HG02943 (cell line): ENCODE results near the gene PGM3.
"Not testable (repeated sequence)": the region's sequence is repeated elsewhere in the genome, so short reads cannot be mapped to it uniquely, and the experiment has no call there.

Experiments
- ATAC-seq: cut with Tn5 transposase; IDR thresholded peaks from one replicate; pipeline ENCODE4 v1.9.1; 2021; ENCODE audit warnings: mild to moderate bottlenecking, low read depth, moderate library complexity; ENCODE audit not compliant: unreplicated experiment

Gene PGM3

GRCh38 chr6:83192871-83193746, at the start of gene PGM3, which contains the start of gene RWDD2A:
PGM3 (minus strand) TSS chr6:83193265; CDS start chr6:83191012, 2,253 bp downstream.
RWDD2A (plus strand) TSS chr6:83193357; CDS start chr6:83194452, 1,095 bp downstream.
- peak; percentile 97 for ATAC-seq

- no peak for ATAC-seq
Observed at GRCh38 chr6:83231146-83231545, 38.1 kb upstream of the PGM3 start.

- no peak for ATAC-seq
Observed at GRCh38 chr6:83226517-83226916, 33.5 kb upstream of the PGM3 start.

- no peak for ATAC-seq
Observed at GRCh38 chr6:83221889-83222479, 28.9 kb upstream of the PGM3 start.

- no peak for ATAC-seq
Observed at GRCh38 chr6:83221276-83221675, 28.2 kb upstream of the PGM3 start.

GRCh38 chr6:83220121-83220520, 27.1 kb upstream of the PGM3 start:
- no peak for ATAC-seq

- no peak for ATAC-seq
Observed at GRCh38 chr6:83218646-83219045, 25.6 kb upstream of the PGM3 start.

GRCh38 chr6:83216806-83217205, 23.7 kb upstream of the PGM3 start:
- no peak for ATAC-seq

- ATAC-seq: peak; percentile 99
Observed at GRCh38 chr6:83215131-83216047, 22.3 kb upstream of the PGM3 start.

GRCh38 chr6:83202031-83202430, 9.0 kb upstream of the PGM3 start:
- ATAC-seq: no peak

GRCh38 chr6:83199863-83200225, 6.8 kb upstream of the PGM3 start:
- no peak for ATAC-seq

- ATAC-seq: no peak
Observed at GRCh38 chr6:83199173-83199862, 6.3 kb upstream of the PGM3 start.

GRCh38 chr6:83198486-83199172, 5.6 kb upstream of the PGM3 start:
- no peak for ATAC-seq

- peak; percentile 39 for ATAC-seq
Observed at GRCh38 chr6:83193747-83194566, 892 bp upstream of the PGM3 start.

GRCh38 chr6:83192456-83192855, 609 bp downstream of the PGM3 start:
- ATAC-seq: no peak

GRCh38 chr6:83191974-83192373, 1.1 kb downstream of the PGM3 start:
- ATAC-seq: not testable (repeated sequence)

- no peak for ATAC-seq
Observed at GRCh38 chr6:83190626-83191025, 2.4 kb downstream of the PGM3 start.

GRCh38 chr6:83188501-83188900, 4.6 kb downstream of the PGM3 start:
- ATAC-seq: no peak

GRCh38 chr6:83185096-83185495, 8.0 kb downstream of the PGM3 start:
- no peak for ATAC-seq
